DMS53 treated with DMSO at 0.1 percent for 48 hours (cell line): ENCODE data around the gene PLEK.
"Not testable (repeated sequence)": the region's sequence is repeated elsewhere in the genome, so short reads cannot be mapped to it uniquely, and the experiment has no call there.

Source experiments
- DNase-seq: peaks from one replicate; lab custom pipeline; 2025; ENCODE audit not compliant: unreplicated experiment; lab: John Stamatoyannopoulos, UW

The PLEK gene

DNA sequence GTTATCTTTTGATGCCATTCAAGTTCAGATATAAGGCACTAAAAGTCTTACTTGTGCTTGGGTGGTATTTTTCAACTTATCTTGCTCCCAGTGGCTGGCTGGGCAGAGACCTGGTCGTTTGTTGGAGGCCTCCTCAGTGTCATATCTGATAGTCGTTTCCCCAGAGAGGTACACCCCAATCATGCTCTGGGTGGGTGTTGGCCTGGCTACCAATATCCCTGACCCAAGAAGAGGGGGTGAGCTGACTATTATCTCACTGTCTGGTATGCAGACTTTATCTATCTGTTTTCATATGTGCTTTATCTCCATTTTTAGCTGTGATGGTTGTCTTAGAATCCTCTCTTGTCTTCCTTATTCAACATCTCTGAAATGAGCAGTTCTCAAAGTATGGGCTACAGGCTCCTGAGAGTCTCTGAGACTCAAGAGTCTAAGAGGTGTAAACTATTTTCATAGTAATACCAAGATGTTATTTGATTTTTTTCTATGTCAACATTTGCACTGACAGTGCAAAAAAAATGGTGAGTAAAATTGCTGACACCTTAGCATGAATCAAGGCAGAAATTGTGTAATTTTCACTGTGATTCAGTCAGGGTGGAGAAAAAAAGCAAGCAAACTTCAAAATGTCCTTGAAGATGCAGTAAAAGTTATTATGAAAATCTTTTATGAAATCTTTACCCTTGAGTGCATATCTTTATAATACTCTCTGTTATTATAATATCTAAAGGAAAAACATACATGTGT lies 12.3 kb upstream of the PLEK start:
- no peak for DNase-seq

GRCh38 chr2:68356599-68357239 lies 8.4 kb upstream of the PLEK start:
- no peak for DNase-seq

GRCh38 chr2:68357605-68358337 lies 7.3 kb upstream of the PLEK start:
- peak; percentile 63 for DNase-seq

DNA sequence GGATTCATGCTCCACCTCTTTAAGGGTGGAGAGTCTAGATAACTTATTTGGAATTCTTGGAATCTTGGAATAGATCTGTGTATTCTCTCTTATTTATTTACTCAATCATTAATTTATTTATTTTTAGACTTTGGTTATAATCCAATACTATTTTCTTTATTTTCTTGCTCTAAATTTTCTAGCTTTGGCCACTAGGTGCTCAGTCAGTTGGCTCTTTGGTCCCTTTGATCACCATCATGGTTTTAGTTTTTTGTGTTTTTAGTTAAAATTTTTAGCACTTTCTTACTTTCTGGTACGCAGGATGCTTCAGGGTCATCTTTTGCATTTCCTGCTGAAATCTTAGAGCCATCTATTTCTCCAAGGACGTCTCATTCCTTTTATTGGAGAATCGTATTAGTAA lies 5.2 kb upstream of the PLEK start:
- no peak for DNase-seq

GRCh38 chr2:68362069-68362468 lies 3.0 kb upstream of the PLEK start:
- peak; percentile 74 for DNase-seq

- DNase-seq = no peak
These were observed 2.3 kb upstream of the PLEK start for GRCh38 chr2:68362749-68363148.

- DNase-seq = no peak
These were observed 1.4 kb upstream of the PLEK start for GRCh38 chr2:68363721-68364120.

DNA sequence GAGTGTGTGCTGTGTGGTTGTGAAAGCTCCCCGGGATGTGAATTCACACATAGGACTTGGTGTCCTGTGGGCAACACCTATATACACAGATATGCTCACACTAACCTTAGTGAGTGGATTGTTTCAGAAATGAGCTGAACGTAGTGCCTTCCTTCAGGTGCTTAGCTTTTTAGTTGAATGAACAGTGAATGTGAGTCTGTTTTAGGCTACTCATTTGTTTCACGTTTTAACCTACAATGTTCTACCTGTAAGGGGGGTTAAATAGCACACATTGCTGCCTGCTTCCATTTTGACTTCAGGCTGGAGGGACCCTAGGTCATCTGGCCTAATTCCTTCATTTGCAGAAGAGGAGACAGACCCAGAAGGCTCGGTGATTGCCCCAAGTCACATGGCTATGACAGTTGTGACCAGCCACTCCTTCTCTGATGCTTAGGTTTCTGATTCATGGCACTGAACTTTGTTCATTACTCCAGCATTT lies 1.0 kb downstream of the PLEK start:
- no peak for DNase-seq

DNA sequence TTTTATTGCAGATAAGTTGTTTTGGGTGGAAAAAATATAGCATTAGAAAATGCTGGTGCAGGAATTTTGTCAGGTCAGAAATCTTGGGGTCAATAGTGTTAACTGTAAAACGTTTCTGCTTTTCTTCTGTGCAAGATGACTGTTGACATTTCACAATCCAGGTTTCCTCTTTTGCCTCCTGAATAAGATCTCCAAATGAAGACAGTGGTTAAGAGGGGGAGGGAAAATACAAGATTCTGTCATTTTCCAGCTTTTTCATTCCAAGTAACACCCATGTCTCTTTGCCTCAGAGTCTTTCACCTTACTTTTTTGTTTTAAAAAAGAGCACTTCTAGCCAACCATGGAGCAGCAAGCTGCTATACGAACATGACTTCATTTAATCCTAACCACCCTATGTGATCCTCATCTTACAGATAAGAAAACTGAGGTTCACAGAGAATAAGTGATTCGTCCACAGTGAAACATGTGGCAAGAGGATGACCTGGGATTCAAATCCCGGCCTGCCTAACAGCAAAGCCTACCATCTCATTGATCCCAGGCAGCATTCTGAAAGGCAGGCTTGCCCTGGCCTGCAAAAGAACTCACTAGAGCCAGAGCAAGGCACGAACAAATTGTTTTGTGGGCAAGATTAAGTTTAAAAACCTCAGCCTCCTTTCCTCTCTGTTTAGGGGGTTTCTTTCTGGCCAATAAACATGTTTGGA lies 3.0 kb downstream of the PLEK start:
- DNase-seq = no peak

DNA sequence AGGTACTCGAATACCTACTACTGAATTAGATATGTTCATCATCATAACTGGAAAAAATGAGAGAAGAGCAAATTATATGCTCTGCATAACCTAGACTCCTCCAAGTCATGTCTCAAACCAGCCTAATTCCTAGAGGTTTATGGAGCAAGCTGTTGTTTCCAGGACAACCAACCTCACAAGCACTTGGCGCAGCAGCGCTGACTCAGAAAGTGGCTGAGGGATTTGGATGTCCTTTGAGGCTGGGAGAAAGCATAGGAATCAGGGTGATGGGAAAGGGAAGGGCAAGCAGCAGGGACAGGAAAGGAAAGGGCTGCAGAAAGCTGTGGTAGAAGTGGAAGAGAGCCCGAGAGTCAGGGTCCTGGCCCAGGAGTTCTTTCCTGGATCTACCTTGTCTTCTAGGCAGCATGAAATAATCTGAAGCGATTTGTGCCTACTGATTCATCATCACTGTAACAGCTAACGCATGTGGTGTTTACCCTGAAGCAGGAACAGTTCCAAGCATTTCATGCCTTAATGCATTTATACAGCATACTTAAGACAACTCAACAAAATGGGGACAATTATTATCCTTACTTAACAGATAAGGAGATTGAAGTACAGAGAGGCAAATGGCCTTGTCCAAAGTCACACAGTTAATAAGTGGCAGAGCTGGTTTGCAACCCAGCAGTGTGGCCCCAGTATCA lies 3.7 kb downstream of the PLEK start:
- no peak for DNase-seq

DNA sequence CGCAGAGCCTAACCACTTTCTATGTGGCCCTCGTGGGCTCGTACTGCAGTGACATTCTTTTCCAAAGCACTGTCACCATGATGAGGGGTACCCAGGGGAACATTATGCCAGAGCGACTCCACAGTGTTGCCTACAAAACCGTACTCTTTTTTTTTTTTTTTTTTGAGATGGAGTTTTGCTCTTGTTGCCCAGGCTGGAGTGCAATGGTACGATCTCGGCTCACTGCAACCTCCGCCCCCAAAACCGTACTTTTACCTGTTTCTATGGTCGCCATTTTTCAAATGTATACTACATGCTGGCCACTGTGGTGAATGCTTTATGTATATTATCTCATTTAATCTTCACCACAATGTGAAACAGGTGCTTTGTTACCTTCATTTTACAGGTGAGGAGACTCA lies 4.3 kb downstream of the PLEK start:
- no peak for DNase-seq

DNA sequence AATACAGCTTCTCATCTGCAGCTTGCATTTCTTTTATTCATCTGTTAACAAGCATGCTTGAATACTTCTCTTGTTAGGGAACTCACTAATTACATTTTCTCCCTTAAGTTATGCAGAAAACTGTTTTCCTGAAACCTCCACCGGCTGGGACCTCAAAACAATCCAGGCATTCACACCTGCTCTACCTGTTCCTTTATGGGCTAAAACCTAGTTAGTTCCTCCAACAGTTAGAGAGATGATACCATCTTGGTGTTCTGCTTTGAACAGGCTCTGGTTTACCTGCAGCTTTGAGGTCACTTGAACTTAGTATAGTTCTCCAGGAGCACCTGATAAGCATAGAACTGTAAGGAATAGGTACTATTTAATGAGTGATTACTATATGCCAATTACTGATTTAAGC lies 6.1 kb downstream of the PLEK start:
- no peak for DNase-seq

DNA sequence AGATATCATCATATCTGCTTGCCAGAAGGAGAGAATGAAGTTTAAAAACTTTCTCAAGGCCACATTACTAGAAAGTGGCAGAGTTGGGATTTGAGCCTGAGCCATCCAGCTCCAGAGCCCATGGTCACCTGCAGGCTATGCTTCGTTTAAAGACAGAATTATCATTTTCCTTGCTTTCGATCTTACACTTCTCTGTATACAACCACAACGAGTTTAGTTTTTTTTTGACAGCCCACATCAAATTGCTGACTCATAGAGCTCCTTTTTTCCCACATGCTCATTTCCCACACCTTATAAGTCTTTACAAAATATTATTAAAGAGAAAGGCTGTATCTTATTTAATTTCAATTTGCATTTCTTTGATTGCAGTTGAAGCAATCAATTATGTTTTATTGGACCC lies 6.5 kb downstream of the PLEK start:
- no peak for DNase-seq

- no peak for DNase-seq
These were observed 7.4 kb downstream of the PLEK start for GRCh38 chr2:68372485-68372884.

DNA sequence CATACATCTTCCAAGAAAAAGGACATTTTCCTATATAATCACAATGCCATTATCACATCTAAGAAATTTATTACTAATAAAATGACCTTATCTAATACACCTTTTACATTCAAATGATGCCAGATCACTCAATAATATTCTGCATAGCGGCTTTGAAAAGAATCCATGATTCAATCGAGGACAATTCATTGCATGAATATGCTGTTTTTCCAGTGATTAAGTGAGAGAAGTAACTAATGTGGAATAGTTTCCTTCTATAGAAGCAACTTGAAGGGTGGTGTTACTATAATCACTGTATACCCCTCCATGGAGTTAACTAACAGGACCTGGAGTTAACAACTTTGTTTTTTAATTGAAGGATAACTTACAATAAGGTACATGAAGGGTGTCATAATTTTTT lies 9.1 kb downstream of the PLEK start:
- no peak for DNase-seq

DNA sequence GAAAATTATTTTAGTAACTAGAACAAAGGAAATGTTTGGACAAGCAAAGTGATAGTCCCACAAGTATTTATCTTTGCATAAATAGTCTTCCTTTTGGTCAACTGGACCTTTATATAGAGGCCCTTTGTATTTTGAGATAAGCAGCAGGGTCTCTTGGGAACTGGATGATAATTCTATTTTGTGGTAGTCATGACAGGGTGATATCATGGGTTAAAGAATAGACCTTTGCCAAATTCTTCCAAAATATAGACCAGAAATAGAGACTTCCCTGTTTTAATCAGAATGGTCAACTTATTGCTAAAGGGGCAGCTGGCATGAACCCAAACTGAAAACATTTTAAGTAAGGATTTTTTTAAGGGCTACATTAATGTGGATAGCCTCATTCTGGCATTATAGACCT lies 10.5 kb downstream of the PLEK start:
- no peak for DNase-seq

DNA sequence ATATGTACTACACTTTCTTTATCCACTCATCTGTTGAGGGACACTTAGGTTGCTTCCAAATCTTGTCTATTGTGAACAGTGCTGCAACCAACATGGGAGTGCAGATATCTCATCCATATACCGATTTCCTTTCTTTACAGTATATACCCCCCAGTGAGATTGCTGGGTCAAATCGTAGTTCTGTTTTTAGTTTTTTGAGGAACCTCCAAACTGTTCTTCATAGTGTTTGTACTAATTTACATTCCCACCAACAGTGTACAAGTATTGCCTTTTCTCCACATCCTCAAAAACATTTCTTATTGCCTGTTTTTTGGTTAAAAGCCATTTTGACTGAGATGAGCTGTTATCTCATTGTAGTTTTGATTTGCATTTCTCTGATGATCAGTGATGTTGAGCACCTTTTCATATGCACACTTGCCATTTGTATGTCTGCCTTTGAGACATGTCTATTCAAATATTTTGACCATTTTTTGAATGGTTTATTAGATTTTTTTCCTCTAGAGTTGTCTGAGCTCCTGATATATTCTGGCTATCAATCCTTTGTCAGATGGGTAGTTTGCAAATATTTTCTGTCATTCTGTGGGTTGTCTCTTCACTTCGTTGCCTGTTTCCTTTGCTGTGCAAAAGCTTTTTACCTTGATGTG lies 12.2 kb downstream of the PLEK start:
- no peak for DNase-seq

DNA sequence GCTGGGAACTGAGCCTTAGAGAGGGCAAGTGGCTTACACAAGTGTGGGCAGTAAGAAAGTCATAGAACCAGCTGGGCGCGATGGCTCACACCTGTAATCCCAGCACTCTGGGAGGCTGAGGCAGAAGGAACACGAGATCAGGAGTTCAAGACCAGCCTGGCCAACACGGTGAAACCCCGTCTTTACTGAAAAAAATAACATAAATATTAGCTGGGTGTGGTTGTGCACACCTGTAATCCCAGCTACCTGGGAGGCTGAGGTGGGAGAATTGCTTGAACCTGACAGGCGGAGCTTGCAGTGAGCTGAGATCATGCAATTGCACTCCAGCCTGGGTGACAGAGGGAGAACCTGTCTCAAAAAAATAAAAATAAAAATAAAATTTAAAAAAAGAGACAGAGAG lies 13.7 kb downstream of the PLEK start:
- not testable (repeated sequence) for DNase-seq

- DNase-seq = no peak
These were observed 14.2 kb downstream of the PLEK start for GRCh38 chr2:68379184-68379708.

- DNase-seq = no peak
These were observed 18.7 kb downstream of the PLEK start for GRCh38 chr2:68383778-68384177.
